Keratinocyte (primary cell): ENCODE results near the gene CCSER1.

Source experiments
- CTCF ChIP-seq, 3 experiments: IDR thresholded peaks in 1 of 3; conservative IDR thresholded peaks in 1 of 3; optimal IDR thresholded peaks in 1 of 3; 2 replicates in 2 of 3; 3 replicates in 1 of 3; pipeline versions ENCODE3 to v1.5.1; 2011; ENCODE audit warnings: low read length in 3 of 3, mild to moderate bottlenecking in 3 of 3, moderate library complexity in 2 of 3, control low read depth in 1 of 3, inconsistent platforms in 1 of 3; ENCODE audit not compliant: insufficient read depth in 2 of 3; ENCODE audit errors: extremely low read depth in 1 of 3
- EZH2 ChIP-seq: IDR thresholded peaks from one replicate; pipeline ENCODE4 v1.6.1; 2012; ENCODE audit warnings: inconsistent platforms, mild to moderate bottlenecking, low read length, moderate library complexity

- no peak for TF ChIP-seq EZH2
- TF ChIP-seq CTCF (optimal IDR thresholded peaks at IDR 0.05 in 1 of 3, IDR thresholded peaks at IDR 0.05 in 1 of 3, conservative IDR thresholded peaks at IDR 0.05 in 1 of 3; ENCODE audit: extremely low read depth in 1 of 3, insufficient read depth in 2 of 3, low read length in 3 of 3) = no peak
Measured at GRCh38 chr4:90825849-90826248, 698.7 kb downstream of the CCSER1 start.
